NCI-H1930 (cell line): ENCODE results near the gene PDGFB.
"Not testable (repeated sequence)": the region's sequence is repeated elsewhere in the genome, so short reads cannot be mapped to it uniquely, and the experiment has no call there.

Experiments used
- DNase-seq, 2 experiments: peaks; one replicate each; lab custom pipeline; 2025; lab: John Stamatoyannopoulos, UW

The PDGFB gene

DNA sequence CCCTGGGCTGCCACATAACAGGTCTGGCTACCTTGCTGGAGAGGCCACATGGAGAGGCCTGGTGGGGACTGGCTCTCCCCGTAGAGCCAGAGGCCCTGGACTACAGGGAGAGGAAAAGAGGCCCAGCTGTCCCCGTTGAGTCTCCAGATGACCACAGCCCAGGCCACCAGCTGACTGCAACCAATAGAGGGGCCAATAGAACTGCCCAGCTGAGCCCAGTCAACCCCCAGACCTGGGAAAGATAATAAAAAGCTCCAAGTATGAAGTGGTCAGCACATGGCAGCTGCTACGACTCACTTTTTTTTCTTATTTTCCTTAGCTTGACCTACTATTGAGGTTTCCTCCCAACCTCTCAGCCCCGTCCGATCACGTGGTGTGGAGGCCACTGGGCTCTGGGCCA is 18.4 kb downstream of the PDGFB start:
- no peak for DNase-seq

DNA sequence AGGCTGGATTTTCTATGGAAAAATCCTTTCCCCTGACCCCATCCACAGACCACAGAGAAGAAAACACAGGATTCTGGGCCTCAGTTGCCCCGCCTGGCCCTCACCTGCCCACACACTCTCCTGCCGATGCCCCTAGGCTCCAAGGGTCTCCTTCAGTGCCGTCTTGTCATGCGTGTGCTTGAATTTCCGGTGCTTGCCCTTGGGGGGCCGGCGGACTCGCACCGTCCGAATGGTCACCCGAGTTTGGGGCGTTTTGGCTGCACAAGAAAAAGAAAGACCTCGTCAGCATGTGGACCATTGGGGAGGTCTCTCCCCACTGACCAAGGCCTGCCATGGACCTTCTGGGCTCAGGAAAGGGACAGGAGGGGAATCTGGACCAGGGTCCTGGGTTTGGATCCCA is 19.2 kb downstream of the PDGFB start:
- DNase-seq, result no peak

- no peak for DNase-seq
Observed at GRCh38 chr22:39224550-39224949, 20.2 kb downstream of the PDGFB start.

GRCh38 chr22:39223091-39223710 is 21.6 kb downstream of the PDGFB start:
- DNase-seq, result no peak

DNA sequence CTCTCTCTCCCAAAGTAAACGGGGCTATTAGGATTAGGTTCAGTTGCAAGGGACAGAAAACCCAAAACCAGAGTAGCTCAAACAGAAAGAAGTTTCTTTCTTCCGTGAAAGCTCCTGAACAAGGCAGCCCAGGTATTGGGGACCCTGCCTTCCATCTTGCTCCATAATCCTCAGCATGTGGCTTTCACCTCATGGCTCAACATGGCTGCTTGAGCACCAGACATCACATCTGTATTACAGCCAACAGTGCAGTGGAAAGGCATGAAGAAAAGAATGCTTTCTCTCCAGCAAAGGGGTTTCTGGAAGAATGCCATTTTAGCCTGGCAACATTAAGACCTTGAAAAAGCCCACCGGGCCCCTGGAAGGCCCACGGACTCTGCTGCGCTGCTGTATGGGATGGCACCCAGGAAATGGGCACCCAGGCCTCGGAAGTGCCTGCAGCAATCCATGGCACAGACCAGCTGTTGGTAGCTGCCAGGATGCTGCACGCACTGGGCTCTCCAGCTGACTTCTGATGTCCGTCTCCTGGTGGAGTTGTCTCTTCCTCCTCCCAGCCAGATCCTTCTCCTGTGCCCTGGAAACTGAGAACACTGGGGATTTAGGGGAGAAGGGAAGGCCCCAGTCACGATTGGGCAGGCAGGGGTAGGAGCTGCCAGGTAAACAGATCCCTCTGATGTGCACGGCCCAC is 22.6 kb downstream of the PDGFB start:
- no peak for DNase-seq

GRCh38 chr22:39220890-39221850 is 23.6 kb downstream of the PDGFB start:
- DNase-seq, result no peak

- DNase-seq, result no peak
Observed at GRCh38 chr22:39220450-39220849, 24.3 kb downstream of the PDGFB start.

DNA sequence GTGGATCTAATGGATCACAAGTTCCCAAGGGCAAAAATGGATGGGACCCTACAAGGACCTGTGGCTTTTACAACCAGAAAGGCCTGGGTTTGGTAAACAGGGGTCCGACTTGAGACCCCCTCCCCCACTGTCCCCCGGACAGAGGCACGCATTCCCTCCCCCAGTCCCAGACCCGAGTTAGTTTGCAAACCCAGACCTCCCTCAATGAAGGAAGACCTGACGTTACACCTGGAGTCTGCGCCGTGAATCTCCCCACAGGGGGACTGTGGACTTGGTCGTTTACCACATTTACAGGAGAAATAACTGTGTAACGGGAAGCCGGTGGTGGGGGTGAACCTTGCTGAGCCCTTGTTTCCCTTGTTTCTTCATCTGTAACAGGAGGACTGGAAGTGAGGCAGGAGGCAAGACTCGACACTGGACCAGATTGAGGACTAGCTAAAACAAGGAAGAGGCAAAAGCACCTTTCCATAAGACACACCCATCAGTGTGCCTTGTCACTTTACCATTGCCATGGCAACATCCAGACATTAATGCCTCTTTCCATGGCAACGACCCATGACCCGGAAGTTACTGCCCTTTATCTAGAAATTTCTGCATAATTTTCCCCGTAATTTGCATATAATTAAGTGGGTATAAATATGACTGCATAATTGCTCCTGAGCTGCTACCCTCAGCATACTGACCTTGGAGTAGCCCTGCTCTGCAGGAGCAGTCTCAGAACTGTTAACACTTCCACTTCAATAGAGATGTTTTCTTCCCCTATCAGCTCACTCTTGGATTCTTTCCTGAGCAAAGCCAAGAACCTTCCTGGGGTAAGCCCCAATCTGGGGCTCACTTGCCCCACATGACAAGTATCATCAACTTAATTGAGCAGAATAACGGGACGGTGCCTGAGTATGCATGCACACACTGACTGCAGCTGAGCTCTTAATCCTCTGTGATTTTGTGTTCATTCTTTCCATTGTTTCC is 25.4 kb downstream of the PDGFB start:
- DNase-seq, result no peak

- not testable (repeated sequence) for DNase-seq
Observed at GRCh38 chr22:39218432-39218831, 26.4 kb downstream of the PDGFB start.

DNA sequence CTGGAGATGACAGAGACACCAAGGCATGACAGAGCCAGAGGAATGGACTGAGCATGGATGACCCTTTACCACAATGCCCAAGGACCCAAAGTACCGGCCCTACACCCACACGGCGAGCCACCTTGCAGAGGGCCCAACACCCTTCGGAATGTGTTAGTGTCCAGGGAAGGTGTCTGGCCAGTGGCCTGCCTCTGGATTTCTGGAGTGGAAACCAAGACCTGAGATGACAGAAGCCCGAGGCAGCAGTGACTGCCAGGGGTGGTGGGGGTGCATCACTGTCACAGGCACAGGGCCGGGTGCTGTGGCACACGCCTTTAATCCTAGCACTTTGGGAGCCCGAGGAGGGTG is 28.7 kb downstream of the PDGFB start:
- DNase-seq, result no peak

DNA sequence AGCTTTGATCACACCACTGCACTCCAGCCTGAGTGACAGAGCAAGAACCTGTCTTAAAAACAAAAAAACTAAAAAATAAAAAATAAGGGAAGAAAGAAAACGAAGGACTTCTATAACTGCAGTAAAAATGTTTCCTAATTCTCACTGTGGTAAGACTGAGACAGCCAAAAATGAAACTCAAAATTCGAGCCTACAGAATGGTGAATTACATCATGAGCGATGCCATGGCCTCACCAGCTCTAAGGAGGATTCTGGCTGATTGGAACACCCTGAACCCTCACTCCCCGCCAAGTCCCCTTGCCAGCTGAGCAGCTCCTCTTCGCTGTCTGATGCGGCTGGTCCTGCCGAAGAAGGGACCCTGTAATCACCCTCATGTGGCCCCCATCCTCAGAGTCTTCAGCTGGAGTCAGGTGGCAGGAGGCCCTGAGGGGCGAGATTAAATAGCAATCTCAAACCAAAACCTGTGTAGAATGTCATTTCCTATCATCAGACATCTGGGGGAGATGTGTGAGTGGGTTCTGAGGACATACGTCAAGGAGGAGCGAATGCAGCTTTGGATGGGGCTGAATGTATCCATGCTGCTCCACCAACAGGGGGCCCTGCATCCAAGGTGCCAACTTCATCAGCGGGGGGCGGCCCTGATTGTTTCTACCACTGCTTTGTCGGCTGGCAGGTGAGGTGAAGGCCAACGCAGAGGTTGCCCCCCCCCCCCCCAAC is 29.2 kb downstream of the PDGFB start:
- peak in 1 of 2 experiments; percentile 42 for DNase-seq

GRCh38 chr22:39215070-39215396 is 29.7 kb downstream of the PDGFB start:
- DNase-seq, result no peak

- no peak for DNase-seq
Observed at GRCh38 chr22:39214383-39215069, 30.3 kb downstream of the PDGFB start.

GRCh38 chr22:39214006-39214382 is 30.8 kb downstream of the PDGFB start:
- DNase-seq, result no peak

DNA sequence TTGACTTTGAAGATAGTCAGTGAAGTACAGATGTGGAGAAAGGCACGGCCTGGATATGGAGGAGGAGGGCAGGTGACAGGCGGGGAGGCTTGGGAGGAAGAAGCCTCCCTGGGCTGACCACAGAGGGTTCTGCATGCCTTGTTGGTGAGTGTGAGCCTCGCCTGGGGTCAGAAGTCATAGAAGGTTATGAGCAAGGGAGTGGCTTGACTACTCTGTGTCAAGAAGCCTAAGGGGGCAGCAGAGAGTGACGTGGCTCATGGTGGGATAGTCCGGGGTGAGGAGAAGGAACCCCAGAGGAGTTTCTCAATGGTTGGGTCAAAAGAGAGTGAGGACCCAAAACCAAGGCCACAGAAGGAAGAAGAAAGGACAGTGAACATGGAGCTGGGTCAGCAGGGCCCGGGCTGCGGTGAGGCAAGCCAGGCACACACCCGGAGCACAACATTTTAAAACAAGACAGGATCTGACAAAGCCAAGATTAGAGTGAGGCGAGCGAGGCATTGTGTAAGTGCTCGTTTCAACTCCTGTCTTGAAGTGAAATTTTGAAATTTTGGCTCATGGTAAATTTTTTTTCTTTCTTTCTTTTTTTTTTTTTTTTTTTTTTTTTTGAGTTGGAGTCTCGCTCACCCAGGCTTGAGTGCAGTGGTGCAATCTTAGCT is 31.9 kb downstream of the PDGFB start:
- no peak for DNase-seq

GRCh38 chr22:39209756-39210155 is 35.0 kb downstream of the PDGFB start:
- DNase-seq, result no peak

DNA sequence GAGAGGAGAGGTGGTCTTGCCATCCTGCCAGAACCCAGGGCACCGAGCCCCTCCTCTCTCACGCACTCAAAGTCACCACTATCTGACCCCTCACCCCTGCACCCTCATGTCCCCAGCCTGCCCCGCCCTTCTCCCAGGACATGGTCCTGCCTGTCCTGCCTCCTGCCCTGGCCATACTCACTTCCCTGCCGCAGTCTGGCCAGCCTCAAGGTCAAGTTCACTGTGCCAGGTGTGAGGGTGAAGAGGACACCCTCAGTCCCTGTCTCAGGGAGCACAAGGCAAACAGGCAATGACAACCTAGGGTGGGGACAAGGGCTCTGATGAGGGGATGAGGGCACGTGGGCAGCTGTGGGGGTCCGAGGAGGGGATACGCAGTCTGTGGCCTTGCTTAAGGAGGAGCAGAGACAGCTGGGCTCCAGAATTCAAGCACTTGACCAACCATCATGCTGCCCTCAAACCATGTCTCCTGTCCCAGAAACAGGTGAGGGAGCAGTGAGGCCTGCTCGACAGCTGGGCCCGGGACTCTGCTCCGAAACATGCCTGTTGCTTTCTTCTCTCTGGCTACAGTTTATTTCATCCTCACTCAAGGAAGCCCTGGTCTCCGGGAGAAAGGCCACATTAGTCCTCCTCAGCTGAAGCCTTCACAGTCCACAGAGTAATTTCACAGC is 36.6 kb downstream of the PDGFB start:
- no peak for DNase-seq

GRCh38 chr22:39207141-39208012 is 37.4 kb downstream of the PDGFB start:
- DNase-seq, result no peak

DNA sequence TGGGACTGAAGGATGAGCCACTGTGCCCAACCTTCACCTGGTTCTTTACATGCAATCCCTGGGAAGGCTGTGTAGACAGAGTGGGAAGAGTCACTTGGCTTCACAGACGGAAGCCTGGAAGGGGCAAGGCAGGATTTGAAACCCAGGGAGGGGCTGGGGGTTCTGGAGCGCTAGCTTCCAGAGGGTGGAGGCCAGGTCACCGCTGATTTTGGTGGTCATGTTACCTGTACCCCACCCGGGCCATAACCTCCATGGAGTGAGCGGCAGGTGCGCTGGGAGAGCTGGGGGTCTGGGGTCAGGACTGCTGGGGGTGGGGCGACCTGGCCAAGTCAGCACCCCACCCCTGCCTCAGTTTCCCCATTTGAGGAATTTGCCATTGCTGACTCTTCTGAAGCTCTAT is 38.3 kb downstream of the PDGFB start:
- DNase-seq, result no peak
